HEK293 (cell line): ENCODE data around the gene BECN2.

Experiments used
- ATF2 ChIP-seq: fragments of 450-650 bp; formaldehyde crosslinking; IDR thresholded peaks from 2 replicates; pipeline ENCODE4 v1.5.1; 2016; ENCODE audit warnings: missing biosample characterization, missing genetic modification characterization, low read depth
- BCL11B ChIP-seq: fragments of 450-650 bp; formaldehyde crosslinking; IDR thresholded peaks from 2 replicates; pipeline ENCODE4 v1.5.1; 2016; ENCODE audit warnings: low read depth, missing biosample characterization, missing genetic modification characterization
- CTCF ChIP-seq: fragments of 450-650 bp; formaldehyde crosslinking; IDR thresholded peaks from 2 replicates; pipeline ENCODE4 v1.5.1; 2016; ENCODE audit warnings: missing biosample characterization, missing genetic modification characterization
- GLIS2 ChIP-seq: fragments of 450-650 bp; formaldehyde crosslinking; IDR thresholded peaks from 2 replicates; pipeline ENCODE4 v1.5.1; 2016; ENCODE audit warnings: missing biosample characterization, missing genetic modification characterization
- KLF9 ChIP-seq: fragments of 450-650 bp; formaldehyde crosslinking; IDR thresholded peaks from 2 replicates; pipeline ENCODE4 v1.5.1; 2016; ENCODE audit warnings: missing biosample characterization, missing genetic modification characterization, low read depth
- OVOL3 ChIP-seq: fragments of 450-650 bp; formaldehyde crosslinking; IDR thresholded peaks from 2 replicates; pipeline ENCODE4 v1.5.1; 2016; ENCODE audit warnings: missing biosample characterization, missing genetic modification characterization
- PRDM2 ChIP-seq: fragments of 450-650 bp; formaldehyde crosslinking; IDR thresholded peaks from 2 replicates; pipeline ENCODE4 v1.5.1; 2016; ENCODE audit warnings: missing biosample characterization, missing genetic modification characterization, borderline replicate concordance
- PRDM4 ChIP-seq: fragments of 450-650 bp; formaldehyde crosslinking; IDR thresholded peaks from 2 replicates; pipeline ENCODE4 v1.5.1; 2017; ENCODE audit warnings: missing biosample characterization, missing genetic modification characterization
- PRDM6 ChIP-seq: fragments of 450-650 bp; formaldehyde crosslinking; IDR thresholded peaks from 2 replicates; pipeline ENCODE4 v1.5.1; 2017; ENCODE audit warnings: missing biosample characterization, missing genetic modification characterization
- SALL2 ChIP-seq: fragments of 450-650 bp; formaldehyde crosslinking; IDR thresholded peaks from 2 replicates; pipeline ENCODE4 v1.5.0; 2017; ENCODE audit warnings: missing biosample characterization, mild to moderate bottlenecking, missing genetic modification characterization, borderline replicate concordance
- ZBTB17 ChIP-seq: fragments of 450-650 bp; formaldehyde crosslinking; IDR thresholded peaks from 2 replicates; pipeline ENCODE4 v1.5.1; 2016; ENCODE audit warnings: missing biosample characterization, missing genetic modification characterization
- ZIC2 ChIP-seq: fragments of 450-650 bp; formaldehyde crosslinking; IDR thresholded peaks from 2 replicates; pipeline ENCODE4 v1.5.1; 2016; ENCODE audit warnings: missing biosample characterization, missing genetic modification characterization
- ZNF146 ChIP-seq: fragments of 450-650 bp; formaldehyde crosslinking; IDR thresholded peaks from 2 replicates; pipeline ENCODE4 v1.5.1; 2016; ENCODE audit warnings: missing biosample characterization, missing genetic modification characterization
- ZNF155 ChIP-seq: fragments of 450-650 bp; formaldehyde crosslinking; IDR thresholded peaks from 2 replicates; pipeline ENCODE4 v1.5.1; 2016; ENCODE audit warnings: missing biosample characterization, missing genetic modification characterization
- ZNF16 ChIP-seq: fragments of 450-650 bp; formaldehyde crosslinking; IDR thresholded peaks from 2 replicates; pipeline ENCODE4 v1.5.1; 2016; ENCODE audit warnings: low read depth, missing biosample characterization, missing genetic modification characterization
- ZNF214 ChIP-seq: fragments of 450-650 bp; formaldehyde crosslinking; IDR thresholded peaks from 2 replicates; pipeline ENCODE4 v1.5.1; 2017; ENCODE audit warnings: missing biosample characterization, mild to moderate bottlenecking, missing genetic modification characterization, borderline replicate concordance
- ZNF221 ChIP-seq: fragments of 450-650 bp; formaldehyde crosslinking; IDR thresholded peaks from 2 replicates; pipeline ENCODE4 v1.5.1; 2017; ENCODE audit warnings: missing biosample characterization, missing genetic modification characterization, borderline replicate concordance
- ZNF23 ChIP-seq: fragments of 450-650 bp; formaldehyde crosslinking; IDR thresholded peaks from 2 replicates; pipeline ENCODE4 v1.5.1; 2016; ENCODE audit warnings: missing biosample characterization, missing genetic modification characterization, borderline replicate concordance
- ZNF292 ChIP-seq: fragments of 450-650 bp; formaldehyde crosslinking; IDR thresholded peaks from 2 replicates; pipeline ENCODE4 v1.5.1; 2016; ENCODE audit warnings: low read depth, missing biosample characterization, missing genetic modification characterization, borderline replicate concordance
- ZNF324 ChIP-seq: fragments of 450-650 bp; formaldehyde crosslinking; IDR thresholded peaks from 2 replicates; pipeline ENCODE4 v1.5.1; 2016; ENCODE audit warnings: missing biosample characterization, missing genetic modification characterization
- ZNF37A ChIP-seq: fragments of 450-650 bp; IDR thresholded peaks from 2 replicates; pipeline ENCODE4 v1.5.1; 2018; ENCODE audit warnings: missing biosample characterization, missing genetic modification characterization
- ZNF639 ChIP-seq: fragments of 450-650 bp; formaldehyde crosslinking; IDR thresholded peaks from 2 replicates; pipeline ENCODE4 v1.5.1; 2016; ENCODE audit warnings: missing biosample characterization, missing genetic modification characterization
- ZXDB ChIP-seq: fragments of 450-650 bp; formaldehyde crosslinking; IDR thresholded peaks from 2 replicates; pipeline ENCODE4 v1.5.1; 2016; ENCODE audit warnings: missing biosample characterization, missing genetic modification characterization
- TF ChIP-seq, protein P1 (sequence below): fragments of 450-650 bp; formaldehyde crosslinking; optimal IDR thresholded peaks from 2 replicates; pipeline ENCODE3; 2016; ENCODE audit warnings: missing biosample characterization, mild to moderate bottlenecking, missing genetic modification characterization

BECN2 gene

DNA sequence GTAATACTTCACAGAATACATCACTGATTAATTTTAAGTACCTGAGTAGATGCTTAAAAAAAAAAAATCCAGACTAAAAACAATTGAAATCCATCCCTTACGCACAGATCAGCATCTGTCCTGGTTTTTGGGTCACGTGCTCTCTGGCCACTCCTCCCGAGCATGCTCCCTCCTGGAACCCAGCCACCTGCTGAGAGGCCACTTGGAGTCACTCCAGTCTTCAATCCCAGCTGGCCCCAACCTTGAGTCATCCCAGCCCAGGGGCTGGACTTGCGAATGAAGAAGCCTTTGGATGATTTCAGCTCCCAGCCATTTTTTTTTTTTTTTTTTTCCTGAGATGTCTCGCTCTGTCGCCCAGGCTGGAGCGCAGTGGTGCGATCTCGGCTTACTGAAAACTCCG is 32.5 kb downstream of the BECN2 start (continued):
- TF ChIP-seq ZNF639 (tag by site-specific recombination) (no peak), BCL11B (tag by site-specific recombination) (no peak), ZNF37A (tag by site-specific recombination) (no peak), OVOL3 (tag by site-specific recombination) (no peak), GLIS2 (tag by site-specific recombination) (peak; percentile 69), ZNF221 (tag by site-specific recombination) (no peak), ZNF146 (tag by site-specific recombination) (no peak), ZNF155 (no peak), PRDM6 (tag by site-specific recombination) (no peak), ZNF292 (tag by site-specific recombination) (no peak), SALL2 (tag by site-specific recombination) (no peak), ATF2 (no peak), ZNF214 (tag by site-specific recombination) (no peak), PRDM4 (no peak), ZIC2 (peak; percentile 71), CTCF (tag by site-specific recombination) (no peak), ZNF23 (no peak), KLF9 (tag by site-specific recombination) (no peak), ZNF324 (tag by site-specific recombination) (no peak), PRDM2 (tag by site-specific recombination) (no peak), ZNF16 (no peak), ZXDB (tag by site-specific recombination) (peak; percentile 64; the same call in 1 of the 2 replicates), ZBTB17 (tag by site-specific recombination) (peak; percentile 37)
- TF ChIP-seq, protein P1, sequence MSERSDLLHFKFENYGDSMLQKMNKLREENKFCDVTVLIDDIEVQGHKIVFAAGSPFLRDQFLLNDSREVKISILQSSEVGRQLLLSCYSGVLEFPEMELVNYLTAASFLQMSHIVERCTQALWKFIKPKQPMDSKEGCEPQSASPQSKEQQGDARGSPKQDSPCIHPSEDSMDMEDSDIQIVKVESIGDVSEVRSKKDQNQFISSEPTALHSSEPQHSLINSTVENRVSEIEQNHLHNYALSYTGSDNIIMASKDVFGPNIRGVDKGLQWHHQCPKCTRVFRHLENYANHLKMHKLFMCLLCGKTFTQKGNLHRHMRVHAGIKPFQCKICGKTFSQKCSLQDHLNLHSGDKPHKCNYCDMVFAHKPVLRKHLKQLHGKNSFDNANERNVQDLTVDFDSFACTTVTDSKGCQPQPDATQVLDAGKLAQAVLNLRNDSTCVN = no peak
